HG02970 (cell line): ENCODE measurements around the gene CTNNA2.
"Not testable (repeated sequence)": the region's sequence is repeated elsewhere in the genome, so short reads cannot be mapped to it uniquely, and the experiment has no call there.

Experiments
- ATAC-seq: cut with Tn5 transposase; IDR thresholded peaks from one replicate; pipeline ENCODE4 v1.9.1; 2021; ENCODE audit warnings: mild to moderate bottlenecking, moderate library complexity, moderate number of reproducible peaks; ENCODE audit not compliant: unreplicated experiment, low FRiP score

Gene CTNNA2

DNA sequence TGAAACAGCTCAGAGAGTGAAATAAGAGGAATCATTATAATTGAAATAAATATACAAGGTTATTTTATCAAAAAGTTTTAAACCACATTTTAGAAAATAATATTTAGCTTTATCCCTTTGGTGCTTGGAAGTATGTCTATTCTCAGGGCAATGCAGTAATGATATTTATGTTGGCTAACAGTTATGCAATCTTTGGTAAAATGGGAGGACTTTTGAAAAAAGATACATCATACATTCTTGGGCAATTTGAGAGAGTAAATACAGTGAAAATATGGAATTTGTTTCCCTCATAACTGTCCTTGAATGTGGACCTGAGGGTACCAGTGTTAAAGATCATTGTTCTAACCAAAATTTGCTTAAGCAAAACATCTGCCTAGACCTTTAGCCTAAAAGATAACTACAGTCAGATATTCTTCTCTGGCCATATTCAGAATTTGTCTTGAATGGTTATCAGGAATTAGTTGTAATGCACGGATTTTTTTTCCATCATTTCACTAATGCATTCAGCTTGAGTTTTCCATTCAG lies 654.5 kb downstream of the CTNNA2 start:
- no peak for ATAC-seq

DNA sequence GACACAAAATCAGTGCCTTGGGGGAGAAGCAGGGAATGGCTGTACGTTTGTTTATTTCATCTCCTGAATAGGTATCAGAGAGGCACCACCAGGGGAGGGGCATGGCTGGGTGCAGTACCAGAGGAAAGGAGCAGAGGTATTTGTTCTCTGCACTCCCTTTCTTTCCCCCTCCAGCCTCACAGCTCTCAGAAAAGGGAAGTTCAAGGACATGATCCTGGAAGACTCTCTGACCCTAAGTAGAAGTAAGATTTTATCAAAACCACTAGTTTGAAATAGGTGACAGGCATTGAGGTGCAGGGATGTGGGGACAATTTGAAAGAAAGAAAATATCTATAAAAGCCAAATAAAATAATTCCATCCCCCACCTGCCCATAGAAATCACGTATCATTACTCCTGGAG lies 655.2 kb downstream of the CTNNA2 start:
- ATAC-seq, result no peak

GRCh38 chr2:80168801-80169200 lies 656.0 kb downstream of the CTNNA2 start:
- no peak for ATAC-seq

DNA sequence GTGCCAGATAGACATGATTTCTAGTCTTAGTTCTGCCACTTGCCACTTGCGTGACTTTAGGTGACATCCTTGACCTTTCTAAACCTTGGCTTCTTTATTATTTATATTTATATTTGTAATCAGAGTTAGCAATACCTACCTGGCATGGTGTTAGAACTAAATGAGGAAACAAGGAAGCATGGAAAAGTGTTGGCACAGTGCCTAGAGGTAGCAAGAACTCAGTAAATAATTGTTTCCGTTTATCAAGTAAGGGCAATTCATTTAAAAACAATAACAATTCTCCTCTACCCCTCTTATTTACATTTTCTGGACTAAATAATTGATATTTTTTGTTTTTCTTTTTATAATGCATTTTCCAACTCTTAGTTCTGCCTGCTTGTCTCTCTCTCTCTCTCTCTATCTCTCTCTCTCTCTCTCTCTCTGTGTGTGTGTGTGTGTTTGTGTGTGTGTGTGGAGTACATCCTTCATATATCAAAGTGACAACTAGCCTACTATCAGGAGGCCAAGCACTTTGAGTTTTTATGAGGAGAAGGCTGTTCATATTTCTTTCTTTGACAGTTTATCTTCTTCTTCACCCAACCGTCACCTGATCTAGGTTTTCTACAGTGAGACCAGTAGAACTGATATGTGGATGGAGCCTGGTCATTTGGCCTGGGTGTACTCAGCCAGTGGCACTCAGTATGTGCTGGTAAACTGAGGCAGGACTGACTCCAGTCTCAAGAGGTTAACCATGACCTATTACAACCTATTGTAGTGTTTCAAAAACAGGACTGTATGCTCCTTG lies 657.2 kb downstream of the CTNNA2 start:
- ATAC-seq, result no peak

DNA sequence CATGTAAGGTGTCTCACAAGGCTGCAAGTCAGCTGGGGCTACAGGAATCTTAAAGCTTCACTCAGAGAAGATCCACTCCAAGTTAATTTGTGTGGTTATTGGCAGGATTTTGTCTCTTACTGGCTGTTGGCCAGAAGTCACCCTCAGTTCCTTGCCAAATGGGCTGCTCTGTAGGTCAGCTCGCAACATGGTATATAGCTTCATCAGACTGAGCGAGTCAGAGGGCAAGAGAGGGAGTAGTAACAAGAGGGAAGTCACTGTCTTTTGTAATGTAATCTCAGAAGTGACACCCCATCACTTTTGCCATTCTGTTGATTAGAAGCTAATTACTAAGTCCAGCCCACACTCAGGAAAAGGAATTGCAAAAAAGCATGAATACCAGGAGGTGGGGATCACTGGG lies 672.2 kb downstream of the CTNNA2 start:
- no peak for ATAC-seq

GRCh38 chr2:80186262-80186661 lies 673.4 kb downstream of the CTNNA2 start:
- no peak for ATAC-seq

GRCh38 chr2:80187156-80187555 lies 674.3 kb downstream of the CTNNA2 start:
- no peak for ATAC-seq

DNA sequence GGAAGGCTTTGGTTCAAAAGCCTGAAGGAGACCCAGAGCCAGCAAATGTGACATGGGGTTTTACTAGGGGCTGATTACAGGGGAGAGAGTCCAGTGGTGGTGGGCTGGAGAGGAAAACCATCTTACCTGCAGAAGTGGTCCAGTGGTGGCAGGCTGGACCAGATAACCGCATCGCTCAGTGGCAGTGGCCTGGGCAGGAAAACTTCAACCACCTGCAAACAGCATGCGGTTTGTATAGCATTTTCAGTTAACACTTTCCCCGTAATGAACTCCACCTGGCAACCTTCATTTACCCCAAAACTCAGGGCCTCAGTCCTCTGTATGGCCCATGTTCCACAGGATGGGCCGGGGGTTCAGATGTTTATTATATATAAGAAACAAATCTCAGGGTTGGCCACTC lies 677.3 kb downstream of the CTNNA2 start:
- no peak for ATAC-seq

GRCh38 chr2:80193566-80193965 lies 680.7 kb downstream of the CTNNA2 start:
- ATAC-seq, result no peak

GRCh38 chr2:80195034-80195433 lies 682.2 kb downstream of the CTNNA2 start:
- ATAC-seq, result no peak

DNA sequence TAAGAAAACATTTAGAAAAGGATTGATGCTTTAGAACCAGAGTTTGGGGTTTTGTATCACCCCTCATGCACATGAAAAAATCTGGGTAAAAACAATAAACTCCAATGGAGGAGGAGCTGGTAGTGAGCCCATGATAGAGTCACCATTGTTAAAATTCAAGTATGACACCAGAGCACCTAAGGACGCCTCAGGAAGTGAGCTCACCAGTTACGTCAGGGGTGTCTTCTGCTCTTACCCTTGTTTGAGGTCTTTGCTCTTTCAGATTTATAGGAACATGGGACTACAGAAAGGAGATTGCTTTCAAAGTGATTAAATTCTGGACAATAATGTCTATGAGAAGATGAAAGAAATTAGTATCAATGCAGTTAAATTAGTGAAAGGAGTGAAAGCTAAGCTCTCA lies 685.2 kb downstream of the CTNNA2 start:
- no peak for ATAC-seq

- ATAC-seq, result no peak
Observed at GRCh38 chr2:80199504-80199903, 686.7 kb downstream of the CTNNA2 start.

GRCh38 chr2:80203929-80204328 lies 691.1 kb downstream of the CTNNA2 start:
- not testable (repeated sequence) for ATAC-seq

- no peak for ATAC-seq
Observed at GRCh38 chr2:80205498-80205897, 692.6 kb downstream of the CTNNA2 start.

- ATAC-seq, result no peak
Observed at GRCh38 chr2:80209458-80209857, 696.6 kb downstream of the CTNNA2 start.

GRCh38 chr2:80217446-80217845 lies 704.6 kb downstream of the CTNNA2 start:
- no peak for ATAC-seq

DNA sequence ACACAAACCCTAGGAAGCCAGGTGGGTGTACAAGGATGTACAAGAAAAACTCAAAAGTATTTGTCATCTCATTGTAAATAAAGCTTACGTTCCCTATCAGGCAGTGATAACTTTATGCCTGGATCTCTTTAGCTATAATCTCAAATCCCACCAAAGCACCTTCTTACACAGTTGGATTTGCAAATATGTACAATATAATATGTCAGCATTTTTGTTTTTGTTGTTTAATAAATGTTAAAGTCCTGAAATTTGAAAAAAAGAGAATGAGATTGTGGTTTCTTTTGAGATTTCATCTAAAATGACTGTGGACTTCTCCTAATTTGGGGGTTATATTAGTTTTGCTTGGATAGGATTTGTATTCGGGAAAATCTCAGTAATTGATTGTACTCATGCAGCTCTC lies 709.8 kb downstream of the CTNNA2 start:
- no peak for ATAC-seq

GRCh38 chr2:80231421-80231820 lies 718.6 kb downstream of the CTNNA2 start:
- ATAC-seq, result no peak

- ATAC-seq, result no peak
Observed at GRCh38 chr2:80233333-80233732, 720.5 kb downstream of the CTNNA2 start.

- ATAC-seq, result no peak
Observed at GRCh38 chr2:80238692-80239469, 726.0 kb downstream of the CTNNA2 start.

- no peak for ATAC-seq
Observed at GRCh38 chr2:80242355-80242910, 729.6 kb downstream of the CTNNA2 start.
